IPS-NIHi7 (cell line): ENCODE measurements around the gene CHP1.
"Not testable (repeated sequence)": the region's sequence is repeated elsewhere in the genome, so short reads cannot be mapped to it uniquely, and the experiment has no call there.

Source experiments
- DNase-seq: peaks from one replicate; pipeline ENCODE4 v3.0.0; 2012; ENCODE audit warnings: mixed read lengths; ENCODE audit errors: extremely low spot score

CHP1 gene

GRCh38 chr15:41230650-41231421 is at the start of gene CHP1, which contains the start of gene EXD1:
Gene CHP1, plus strand, starts transcription at chr15:41231268. Its CDS starts 115 bp downstream, at chr15:41231383.
Gene EXD1, minus strand, starts transcription at chr15:41230757. Its CDS starts 4,182 bp downstream, at chr15:41226575.
- peak; percentile 99 for DNase-seq

GRCh38 chr15:41182266-41182665 is 48.8 kb upstream of the CHP1 start:
- no peak for DNase-seq

GRCh38 chr15:41183581-41183980 is 47.5 kb upstream of the CHP1 start:
- no peak for DNase-seq

- DNase-seq: no peak
Measured at GRCh38 chr15:41194444-41194843, 36.6 kb upstream of the CHP1 start.

GRCh38 chr15:41199470-41199869 is 31.6 kb upstream of the CHP1 start:
- no peak for DNase-seq

GRCh38 chr15:41203395-41203794 is 27.7 kb upstream of the CHP1 start:
- no peak for DNase-seq

GRCh38 chr15:41205315-41205714 is 25.8 kb upstream of the CHP1 start:
- DNase-seq: no peak

- DNase-seq: no peak
Measured at GRCh38 chr15:41207687-41208448, 23.2 kb upstream of the CHP1 start.

GRCh38 chr15:41215708-41216107 is 15.4 kb upstream of the CHP1 start:
- no peak for DNase-seq

- DNase-seq: no peak
Measured at GRCh38 chr15:41218851-41219250, 12.2 kb upstream of the CHP1 start.

GRCh38 chr15:41219381-41219780 is 11.7 kb upstream of the CHP1 start:
- DNase-seq: no peak

GRCh38 chr15:41230345-41230649 is 771 bp upstream of the CHP1 start:
- no peak for DNase-seq

- no peak for DNase-seq
Measured at GRCh38 chr15:41231422-41232226, 556 bp downstream of the CHP1 start.

- DNase-seq: no peak
Measured at GRCh38 chr15:41233367-41233771, 2.3 kb downstream of the CHP1 start.

GRCh38 chr15:41235228-41235627 is 4.2 kb downstream of the CHP1 start:
- DNase-seq: not testable (repeated sequence)

GRCh38 chr15:41235929-41236328 is 4.9 kb downstream of the CHP1 start:
- DNase-seq: no peak

- DNase-seq: no peak
Measured at GRCh38 chr15:41238100-41238499, 7.0 kb downstream of the CHP1 start.

- no peak for DNase-seq
Measured at GRCh38 chr15:41241221-41241964, 10.3 kb downstream of the CHP1 start.

- DNase-seq: not testable (repeated sequence)
Measured at GRCh38 chr15:41250745-41251144, 19.7 kb downstream of the CHP1 start.

- no peak for DNase-seq
Measured at GRCh38 chr15:41251411-41251810, 20.3 kb downstream of the CHP1 start.

- no peak for DNase-seq
Measured at GRCh38 chr15:41254560-41254959, 23.5 kb downstream of the CHP1 start.

GRCh38 chr15:41256103-41256502 is 25.0 kb downstream of the CHP1 start:
- DNase-seq: no peak
